Measurements from ENCODE around the gene HOXD10.

HOXD10 gene

GRCh38 chr2:176165370-176166050, 48.9 kb downstream of the HOXD10 start:
- DNase-seq, result no peak

- no peak for DNase-seq
Measured at GRCh38 chr2:176166272-176166671, 49.7 kb downstream of the HOXD10 start.

GRCh38 chr2:176167398-176167797, 50.8 kb downstream of the HOXD10 start:
- no peak for DNase-seq

GRCh38 chr2:176169181-176169580, 52.6 kb downstream of the HOXD10 start:
- DNase-seq, result no peak
